MCF 10A (cell line): Measurements from ENCODE around the gene MCL1. TPM values are rescaled to one million over a fixed set of nuclear protein-coding genes. Genes with fewer than 3 reads are reported as not detected.

Experiments
- BruUV-seq: library from RNA; stranded (reverse); fragments of 400-500 nt; replicated peaks from 2 replicates; lab custom pipeline; 2021; lab: Mats Ljungman, UMichigan
- CTCF ChIA-PET: fragments of 300-600 bp; sonication (Branson Sonifier 250); formaldehyde crosslinking; extraction: SDS; loops from one replicate; lab custom pipeline; 2021; ENCODE audit warnings: antibody characterized with exemption, inconsistent platforms; lab: Yijun Ruan, JAX
- POLR2A ChIA-PET: fragments of 300-600, 350-650 bp; sonication (Branson Sonifier 250); formaldehyde crosslinking; extraction: SDS; loops from one replicate; lab custom pipeline; 2020; ENCODE audit warnings: antibody characterized with exemption, inconsistent platforms; lab: Yijun Ruan, JAX
- DNase-seq: peaks from one replicate; pipeline ENCODE4 v3.0.0-alpha.2; 2018; ENCODE audit not compliant: unreplicated experiment
- H3K27ac Mint-ChIP-seq: one replicate; pipeline ENCODE4 v1.8.0; 2022; ENCODE audit warnings: mild to moderate bottlenecking, low read depth, mixed read lengths; ENCODE audit not compliant: unreplicated experiment
- H3K27me3 Mint-ChIP-seq: one replicate; pipeline ENCODE4 v1.8.0; 2022; ENCODE audit warnings: mixed read lengths; ENCODE audit not compliant: insufficient read depth, unreplicated experiment
- H3K36me3 Mint-ChIP-seq: one replicate; pipeline ENCODE4 v1.8.0; 2022; ENCODE audit warnings: mild to moderate bottlenecking, moderate library complexity, mixed read lengths; ENCODE audit not compliant: insufficient read depth, unreplicated experiment
- H3K4me1 Mint-ChIP-seq: one replicate; pipeline ENCODE4 v1.8.0; 2022; ENCODE audit warnings: mixed read lengths; ENCODE audit not compliant: insufficient read depth, unreplicated experiment
- H3K4me3 Mint-ChIP-seq: one replicate; pipeline ENCODE4 v1.8.0; 2022; ENCODE audit warnings: mild to moderate bottlenecking, moderate library complexity, mixed read lengths; ENCODE audit not compliant: unreplicated experiment
- H3K9me3 Mint-ChIP-seq: one replicate; pipeline ENCODE4 v1.8.0; 2022; ENCODE audit warnings: mixed read lengths; ENCODE audit not compliant: unreplicated experiment
- CTCF ChIP-seq: fragments of 200-600 bp; IDR thresholded peaks from one replicate; pipeline ENCODE4 v1.8.0; 2022; ENCODE audit warnings: antibody characterized with exemption, mild to moderate bottlenecking; ENCODE audit not compliant: unreplicated experiment
- intact Hi-C: fragments of 100-400 bp; cut with micrococcal nuclease; formaldehyde crosslinking; loops from 2 replicates; pipeline ENCODE4 v1.14.1; 2022
- total RNA-seq: library from RNA; stranded (reverse); gene quantifications from 2 replicates; pipeline ENCODE4 v1.2.3, GENCODE V29; 2022

Gene MCL1
- total RNA-seq, 1 experiment from 2014 or later: 624 TPM

GRCh38 chr1:150576794-150577556 is 2.4 kb downstream of the MCL1 start:
- ChIA-PET POLR2A (interaction anchor here (0.6 to 27.7 kb wide), 23 partner anchors 9 to 690 kb away, joined by 3 to 1801 read pairs (median 3); partner anchors contain the start of genes ADAMTSL4, APH1A, ENSA and FALEC), CTCF (interaction anchor here (0.6 to 12.7 kb wide), 12 partner anchors 7 to 351 kb away, joined by 3 to 245 read pairs (median 3); no protein-coding TSS in a partner anchor)
- Mint-ChIP-seq H3K27me3 (no peaks in the 10 kb centered on the region), H3K27ac (peak overlapping the region; percentile 99), H3K36me3 (peaks cover 80% of the 10 kb centered on the region), H3K4me3 (peak overlapping the region; percentile 99), H3K4me1 (peaks cover 34% of the 10 kb centered on the region), H3K9me3 (no peaks in the 10 kb centered on the region)
- DNase-seq: no peak
- no peak for TF ChIP-seq CTCF
- intact Hi-C loops: loop anchor here (1.0 to 5.0 kb wide), 2 partner anchors 44 to 120 kb away; partner anchors contain the start of gene GOLPH3L
- no TSS peak for BruUV-seq

DNA sequence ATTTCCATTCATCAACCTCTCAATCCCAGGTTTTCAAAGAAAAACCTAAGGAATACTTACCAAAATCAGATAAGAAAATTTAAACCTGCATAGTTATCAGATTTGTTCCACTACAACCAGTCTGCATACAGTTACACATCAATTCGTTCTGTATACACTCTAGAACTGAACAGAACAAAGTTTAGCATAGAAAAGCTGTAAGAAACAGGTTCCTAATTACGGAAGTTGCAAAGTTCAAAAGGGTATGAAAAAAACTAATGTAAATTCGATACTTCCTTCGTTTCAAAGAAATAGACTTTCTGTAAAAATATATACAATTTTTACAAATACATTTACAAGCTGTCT is 3.1 kb downstream of the MCL1 start:
- DNase-seq: no peak
- BruUV-seq: no TSS peak
- no peak for TF ChIP-seq CTCF
- Mint-ChIP-seq H3K9me3 (no peaks in the 10 kb centered on the region), H3K4me3 (peak overlapping the region; percentile 99), H3K36me3 (peaks cover 86% of the 10 kb centered on the region), H3K27ac (peak overlapping the region; percentile 99), H3K4me1 (peaks cover 34% of the 10 kb centered on the region), H3K27me3 (no peaks in the 10 kb centered on the region)
- intact Hi-C loops: loop anchor here (5.0 kb wide), 1 partner anchor 121 kb away; the partner anchor contains the start of gene GOLPH3L
- ChIA-PET CTCF (interaction anchor here (0.6 to 12.7 kb wide), 10 partner anchors 10 to 351 kb away, joined by 3 to 245 read pairs (median 3); no protein-coding TSS in a partner anchor), POLR2A (interaction anchor here (0.9 to 27.7 kb wide), 18 partner anchors 18 to 1460 kb away, joined by 3 to 1801 read pairs (median 4); partner anchors contain the start of genes ADAMTSL4, APH1A, ENSA and FALEC)

DNA sequence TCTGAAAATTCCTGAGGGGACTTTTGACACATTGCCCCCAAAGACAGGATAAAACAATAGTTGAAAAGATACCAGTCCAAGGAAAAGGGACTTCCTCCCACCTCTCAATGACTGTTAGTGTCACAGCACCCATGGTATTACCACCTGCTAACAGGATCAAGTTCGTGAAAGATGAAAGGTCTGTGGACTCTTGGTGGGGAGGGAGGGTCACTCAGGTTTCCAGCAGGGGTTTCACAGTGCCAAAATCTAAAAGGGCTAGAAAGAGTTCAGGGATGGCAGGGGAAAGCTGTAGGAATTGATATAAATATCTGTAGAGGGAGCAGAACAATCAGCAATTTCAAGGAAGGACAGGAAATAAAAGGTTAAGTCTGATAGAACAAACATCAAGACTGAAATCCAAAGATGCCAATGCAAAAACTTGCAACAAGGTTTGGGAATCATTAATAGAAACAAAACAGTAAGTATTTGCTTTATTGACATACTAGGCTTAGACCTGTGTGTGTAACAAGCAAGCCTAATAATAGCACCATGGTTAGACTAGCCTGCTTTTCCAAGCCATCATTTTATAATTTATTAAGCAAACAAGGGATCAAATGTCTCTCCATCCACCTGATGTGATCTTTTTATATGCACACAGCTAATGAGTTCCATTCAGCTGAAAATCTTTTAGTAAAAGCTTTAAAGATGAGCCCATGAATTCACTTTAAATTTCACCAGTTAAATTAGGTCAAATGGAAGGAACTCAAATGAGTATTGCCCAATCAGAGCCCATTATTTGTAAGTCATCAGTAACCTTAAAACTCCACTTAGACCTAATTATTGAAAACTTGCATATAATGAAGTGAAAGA is 3.7 kb downstream of the MCL1 start:
- BruUV-seq: no TSS peak
- H3K4me1 Mint-ChIP-seq: peaks cover 30% of the 10 kb centered on the region
- peak overlapping the region; percentile 99 for H3K27ac Mint-ChIP-seq
- no peak for TF ChIP-seq CTCF
- CTCF ChIA-PET: interaction anchor here (0.6 to 12.7 kb wide), 8 partner anchors 14 to 352 kb away, joined by 3 to 245 read pairs (median 3); no protein-coding TSS in a partner anchor
- POLR2A ChIA-PET: interaction anchor here (0.7 to 27.7 kb wide), 15 partner anchors 17 to 1460 kb away, joined by 3 to 1801 read pairs (median 5); partner anchors contain the start of genes ADAMTSL4, ENSA, GOLPH3L and MINDY1
- H3K27me3 Mint-ChIP-seq: no peaks in the 10 kb centered on the region
- H3K9me3 Mint-ChIP-seq: no peaks in the 10 kb centered on the region
- intact Hi-C loops: loop anchor here (5.0 kb wide), 1 partner anchor 122 kb away; the partner anchor contains the start of gene GOLPH3L
- peak overlapping the region; percentile 99 for H3K4me3 Mint-ChIP-seq
- H3K36me3 Mint-ChIP-seq: peaks cover 92% of the 10 kb centered on the region
- peak; percentile 38 for DNase-seq
